ENCODE data around the gene PTMS. TPM values are rescaled to one million over a fixed set of nuclear protein-coding genes. Genes with fewer than 3 reads are reported as not detected.

PTMS gene
- total RNA-seq, 1 donor from 2014 or later, result 352 TPM

GRCh38 chr12:6816598-6816997, 50.4 kb downstream of the PTMS start:
- ATAC-seq (no peak), DNase-seq (ENCODE audit: low spot score) (no peak)
- intact Hi-C loops (cut with DNase I), result no loop called here

GRCh38 chr12:6817098-6817497, 50.9 kb downstream of the PTMS start:
- ATAC-seq (no peak), DNase-seq (ENCODE audit: low spot score) (no peak)
- intact Hi-C loops (cut with DNase I), result loop anchor here (1.0 kb wide), 1 partner anchor 41 kb away; no protein-coding TSS in a partner anchor

- DNase-seq (ENCODE audit: low spot score) (no peak), ATAC-seq (no peak)
- intact Hi-C loops (cut with DNase I), result loop anchor here (1.0 kb wide), 1 partner anchor 41 kb away; no protein-coding TSS in a partner anchor
Measured at GRCh38 chr12:6817662-6818157, 51.5 kb downstream of the PTMS start.

- ATAC-seq (no peak), DNase-seq (ENCODE audit: low spot score) (no peak)
- intact Hi-C loops (cut with DNase I), result no loop called here
Measured at GRCh38 chr12:6818222-6818621, 52.1 kb downstream of the PTMS start.

GRCh38 chr12:6818645-6819044, 52.5 kb downstream of the PTMS start:
- intact Hi-C loops (cut with DNase I), result no loop called here
- DNase-seq (ENCODE audit: low spot score) (no peak), ATAC-seq (no peak)

- intact Hi-C loops (cut with DNase I), result loop anchor here (10.0 kb wide), 1 partner anchor 65 kb away; the partner anchor contains the start of gene MLF2
Measured at GRCh38 chr12:6819106-6820030, 53.2 kb downstream of the PTMS start.

GRCh38 chr12:6820166-6820565, 54.0 kb downstream of the PTMS start:
- ATAC-seq, result no peak
- intact Hi-C loops (cut with DNase I), result loop anchor here (10.0 kb wide), 1 partner anchor 65 kb away; the partner anchor contains the start of gene MLF2
- DNase-seq (ENCODE audit: low spot score), result no peak

More at GRCh38 chr12:6819106-6820030, 53.2 kb downstream of the PTMS start:
- no peak for ATAC-seq
- no peak for DNase-seq (ENCODE audit: low spot score)

Other genes starting within 250 kb of the PTMS start
- 1,200 TPM for gene GAPDH, start 231.8 kb upstream of the PTMS start, total RNA-seq
- gene IFFO1, start 210.3 kb upstream of the PTMS start, total RNA-seq, result 38.7 TPM
- gene NOP2, start 198.1 kb upstream of the PTMS start, total RNA-seq, result 27.6 TPM
- gene CHD4, start 159.0 kb upstream of the PTMS start, total RNA-seq, result 245 TPM
- 2.9 TPM for gene LPAR5, start 130.4 kb upstream of the PTMS start, total RNA-seq
- gene ACRBP, start 118.9 kb upstream of the PTMS start, total RNA-seq, result 1.9 TPM
- gene ING4, start 103.2 kb upstream of the PTMS start, total RNA-seq, result 42.1 TPM
- 52.7 TPM for gene ZNF384, start 77.0 kb upstream of the PTMS start, total RNA-seq
- gene PIANP, start 65.5 kb upstream of the PTMS start, total RNA-seq, result 2.5 TPM
- gene COPS7A, start 42.3 kb upstream of the PTMS start, total RNA-seq, result 47.4 TPM
- gene MLF2, start 13.2 kb upstream of the PTMS start, total RNA-seq, result 98.6 TPM
- gene LAG3, start 6.2 kb downstream of the PTMS start, total RNA-seq, result 3.4 TPM
- 20.6 TPM for gene CD4, start 23.2 kb downstream of the PTMS start, total RNA-seq
- gene GPR162, start 55.5 kb downstream of the PTMS start, total RNA-seq, result 4.5 TPM
- 27.4 TPM for gene P3H3, start 62.0 kb downstream of the PTMS start, total RNA-seq
- gene GNB3, start 74.6 kb downstream of the PTMS start, total RNA-seq, result 7.1 TPM
- 0.71 TPM for gene CDCA3, start 84.9 kb downstream of the PTMS start, total RNA-seq
- 70.1 TPM for gene USP5, start 85.8 kb downstream of the PTMS start, total RNA-seq
- gene TPI1, start 101.2 kb downstream of the PTMS start, total RNA-seq, result 233 TPM
- gene SPSB2, start 106.9 kb downstream of the PTMS start, total RNA-seq, result 12.3 TPM
- gene LRRC23, start 138.5 kb downstream of the PTMS start, total RNA-seq, result 13.4 TPM
- 36.9 TPM for gene ENO2, start 148.2 kb downstream of the PTMS start, total RNA-seq
- 140 TPM for gene ATN1, start 161.6 kb downstream of the PTMS start, total RNA-seq
- gene RNU7-1, start 177.5 kb downstream of the PTMS start, total RNA-seq, result not detected
- 177 TPM for gene C12orf57, start 177.7 kb downstream of the PTMS start, total RNA-seq
- gene PTPN6, start 185.0 kb downstream of the PTMS start, total RNA-seq, result 35.0 TPM
- 112 TPM for gene PHB2, start 204.3 kb downstream of the PTMS start, total RNA-seq
- 42.9 TPM for gene EMG1, start 204.6 kb downstream of the PTMS start, total RNA-seq